GM13976 (cell line): ENCODE measurements around the gene RUFY1.
"Not testable (repeated sequence)": the region's sequence is repeated elsewhere in the genome, so short reads cannot be mapped to it uniquely, and the experiment has no call there.

Experiments used
- DNase-seq: peaks from one replicate; pipeline ENCODE4 v3.0.0; 2012; ENCODE audit warnings: low spot score
- in situ Hi-C: fragments of 300-500 bp; cut with MboI; formaldehyde crosslinking; loops from one replicate; pipeline ENCODE4 v1.12.0; 2022; ENCODE audit warnings: low sequenced_read_pairs, mixed read lengths, inconsistent platforms; ENCODE audit not compliant: unreplicated experiment
- TF ChIP-seq, protein P1 (sequence below): IDR thresholded peaks from 2 replicates; pipeline ENCODE4 v1.5.1; 2012; ENCODE audit warnings: borderline replicate concordance, mild to moderate bottlenecking; ENCODE audit not compliant: insufficient read depth; ENCODE audit errors: extremely low read depth, missing control alignments, control extremely low read depth

RUFY1 gene

DNA sequence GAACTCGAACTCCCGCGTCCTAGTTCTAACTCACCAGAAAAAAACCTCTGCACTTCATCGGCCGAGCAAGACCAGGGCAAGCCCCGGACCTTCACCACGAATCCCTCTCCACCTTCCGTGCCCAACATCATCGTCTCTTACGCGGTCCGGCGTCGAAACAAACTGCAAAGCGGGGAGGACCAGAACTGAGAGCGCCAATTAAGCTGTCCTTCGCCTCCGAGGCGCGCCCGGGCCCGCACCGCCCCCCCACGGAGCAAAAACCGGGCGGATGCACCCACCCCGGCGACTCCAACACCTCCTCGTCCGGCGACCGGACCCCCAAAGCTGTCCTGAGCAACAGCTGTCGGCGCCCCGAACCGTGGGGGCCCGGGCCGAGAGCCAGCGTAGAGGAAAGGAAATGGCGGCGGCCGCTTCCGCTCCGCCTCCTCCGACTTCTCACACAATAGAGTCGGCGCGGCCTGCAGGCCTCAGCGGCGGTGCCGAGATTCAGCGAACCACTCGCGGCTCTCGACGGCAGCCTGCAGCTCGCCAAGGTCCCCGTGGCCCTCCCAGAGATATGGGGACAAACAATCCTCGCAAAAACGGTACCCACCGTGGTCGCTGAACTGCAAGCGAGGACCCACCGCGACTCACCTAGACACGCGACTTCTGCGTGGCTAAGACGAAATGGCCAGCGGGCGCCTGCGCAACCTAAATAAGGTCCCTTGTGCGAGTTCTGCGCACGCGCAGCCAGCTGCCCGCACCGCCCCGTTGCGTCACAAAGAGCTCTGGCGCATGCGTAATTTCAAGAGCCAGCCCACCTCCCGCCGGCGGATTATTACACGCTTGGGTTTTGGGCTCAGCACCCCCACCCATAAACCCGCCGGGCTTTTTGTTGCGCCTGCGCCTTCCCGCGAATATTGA, 72.9 kb downstream of the RUFY1 start, which contains the start of gene HNRNPH1:
HNRNPH1 (minus strand) TSS at position 669 of the 903 bp plus-strand sequence; CDS start at position 131, 538 bp downstream.
- DNase-seq: peak; percentile 99
- in situ Hi-C loops: no loop called here
- TF ChIP-seq, protein P1, sequence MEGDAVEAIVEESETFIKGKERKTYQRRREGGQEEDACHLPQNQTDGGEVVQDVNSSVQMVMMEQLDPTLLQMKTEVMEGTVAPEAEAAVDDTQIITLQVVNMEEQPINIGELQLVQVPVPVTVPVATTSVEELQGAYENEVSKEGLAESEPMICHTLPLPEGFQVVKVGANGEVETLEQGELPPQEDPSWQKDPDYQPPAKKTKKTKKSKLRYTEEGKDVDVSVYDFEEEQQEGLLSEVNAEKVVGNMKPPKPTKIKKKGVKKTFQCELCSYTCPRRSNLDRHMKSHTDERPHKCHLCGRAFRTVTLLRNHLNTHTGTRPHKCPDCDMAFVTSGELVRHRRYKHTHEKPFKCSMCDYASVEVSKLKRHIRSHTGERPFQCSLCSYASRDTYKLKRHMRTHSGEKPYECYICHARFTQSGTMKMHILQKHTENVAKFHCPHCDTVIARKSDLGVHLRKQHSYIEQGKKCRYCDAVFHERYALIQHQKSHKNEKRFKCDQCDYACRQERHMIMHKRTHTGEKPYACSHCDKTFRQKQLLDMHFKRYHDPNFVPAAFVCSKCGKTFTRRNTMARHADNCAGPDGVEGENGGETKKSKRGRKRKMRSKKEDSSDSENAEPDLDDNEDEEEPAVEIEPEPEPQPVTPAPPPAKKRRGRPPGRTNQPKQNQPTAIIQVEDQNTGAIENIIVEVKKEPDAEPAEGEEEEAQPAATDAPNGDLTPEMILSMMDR: no peak

DNA sequence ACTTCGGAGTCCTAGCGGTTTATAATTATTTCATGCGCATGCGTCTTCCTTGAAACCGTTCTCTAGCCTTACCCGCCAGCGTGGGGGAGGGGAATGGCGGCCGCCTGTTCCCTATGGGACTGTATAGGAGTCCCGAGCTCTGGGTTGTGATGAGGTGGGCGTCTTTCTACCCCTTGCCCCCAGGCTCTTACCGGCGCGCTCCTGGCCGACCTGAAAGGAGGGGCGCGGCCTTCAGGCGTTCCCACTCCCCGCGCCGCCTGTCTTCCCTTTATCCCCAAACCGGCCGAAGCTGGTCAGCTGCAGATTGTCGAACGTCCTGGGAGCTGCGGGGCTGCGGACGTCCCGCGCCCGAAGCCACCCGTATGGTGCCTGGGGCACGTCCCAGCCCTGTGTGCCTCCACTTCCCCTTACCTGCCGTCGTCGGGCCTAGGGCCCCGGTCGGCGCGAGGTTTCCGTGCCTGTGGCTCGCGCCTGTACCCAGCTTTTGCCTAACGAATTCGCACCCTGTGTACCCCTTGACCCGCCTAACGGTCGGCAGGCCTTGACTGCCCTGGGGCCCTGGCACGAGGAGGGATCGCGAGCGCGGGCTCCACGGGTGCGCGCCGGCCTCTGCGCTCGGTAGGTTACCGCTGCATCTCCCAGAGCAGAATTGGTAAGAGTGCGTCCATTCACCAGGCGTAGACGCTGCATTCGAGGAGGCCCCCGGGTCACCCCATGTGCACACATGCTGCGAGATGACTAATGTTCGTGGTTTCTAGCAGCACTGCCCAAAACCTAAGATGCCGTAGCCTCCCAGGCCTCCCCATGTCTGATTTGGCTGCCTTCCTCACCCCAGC, 73.8 kb downstream of the RUFY1 start:
- in situ Hi-C loops: no loop called here
- TF ChIP-seq, protein P1: no peak
- DNase-seq: peak; percentile 62

DNA sequence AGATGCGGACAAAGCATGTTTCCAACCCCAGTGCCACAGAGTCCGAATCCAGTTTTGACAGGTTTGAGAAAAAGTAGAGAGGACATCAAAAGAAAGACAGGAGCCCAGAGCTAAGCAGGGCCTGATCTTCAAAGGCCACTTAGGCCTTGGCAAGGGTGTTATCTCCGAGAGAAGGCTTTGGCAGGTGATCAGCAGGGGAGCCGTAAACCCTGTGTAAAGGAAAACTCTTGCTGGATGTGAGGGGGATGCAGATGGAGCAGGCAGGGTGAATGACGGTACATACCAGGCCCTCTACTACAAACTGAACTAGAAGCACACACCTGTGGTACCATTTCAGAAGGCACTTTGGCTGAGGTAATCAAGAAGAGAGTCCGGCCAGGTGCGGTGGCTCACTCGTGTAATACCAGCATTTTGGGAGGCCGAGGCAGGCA, 74.5 kb downstream of the RUFY1 start:
- DNase-seq: no peak
- in situ Hi-C loops: no loop called here
- TF ChIP-seq, protein P1: no peak

DNA sequence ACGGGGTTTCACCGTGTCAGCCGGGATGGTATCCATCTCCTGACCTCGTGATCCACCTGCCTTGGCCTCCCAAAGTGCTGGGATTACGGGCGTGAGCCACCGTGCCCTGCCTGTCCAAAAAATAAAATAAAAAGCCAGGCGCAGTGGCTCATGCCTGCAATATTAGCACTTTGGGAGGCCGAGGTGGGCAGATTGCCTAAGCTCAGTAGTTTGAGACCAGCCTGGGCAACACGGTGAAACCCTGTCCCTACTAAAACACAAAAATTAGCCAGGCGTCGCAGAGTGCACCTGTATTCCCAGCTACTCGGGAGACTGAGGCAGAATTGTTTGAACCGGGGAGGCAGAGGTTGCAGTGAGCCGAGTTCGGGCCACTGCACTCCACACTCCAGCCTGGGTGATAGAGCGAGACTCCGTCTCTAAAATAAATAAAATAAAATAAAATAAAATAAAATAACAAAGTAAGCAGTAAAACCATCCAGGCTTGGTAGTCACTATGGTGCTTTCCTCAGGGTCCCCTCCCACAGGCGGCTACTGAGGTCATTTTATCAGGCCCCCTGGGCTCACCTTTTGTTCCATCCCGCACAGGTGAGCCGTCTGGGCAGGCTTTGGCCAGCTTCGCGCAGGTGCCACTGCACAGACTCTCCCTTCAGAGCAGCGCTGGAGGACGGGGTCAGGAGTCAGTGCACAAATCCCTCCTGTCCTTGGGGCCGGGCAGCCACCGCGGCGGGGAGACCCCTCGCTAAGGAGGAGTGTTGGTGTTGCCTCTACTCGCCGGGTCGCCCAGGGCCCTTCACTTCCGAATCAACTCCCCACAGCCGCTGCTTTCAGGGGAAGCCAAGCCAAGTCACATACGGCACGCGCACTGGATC, 83.4 kb downstream of the RUFY1 start:
- DNase-seq, in situ Hi-C loops: not testable (repeated sequence)

DNA sequence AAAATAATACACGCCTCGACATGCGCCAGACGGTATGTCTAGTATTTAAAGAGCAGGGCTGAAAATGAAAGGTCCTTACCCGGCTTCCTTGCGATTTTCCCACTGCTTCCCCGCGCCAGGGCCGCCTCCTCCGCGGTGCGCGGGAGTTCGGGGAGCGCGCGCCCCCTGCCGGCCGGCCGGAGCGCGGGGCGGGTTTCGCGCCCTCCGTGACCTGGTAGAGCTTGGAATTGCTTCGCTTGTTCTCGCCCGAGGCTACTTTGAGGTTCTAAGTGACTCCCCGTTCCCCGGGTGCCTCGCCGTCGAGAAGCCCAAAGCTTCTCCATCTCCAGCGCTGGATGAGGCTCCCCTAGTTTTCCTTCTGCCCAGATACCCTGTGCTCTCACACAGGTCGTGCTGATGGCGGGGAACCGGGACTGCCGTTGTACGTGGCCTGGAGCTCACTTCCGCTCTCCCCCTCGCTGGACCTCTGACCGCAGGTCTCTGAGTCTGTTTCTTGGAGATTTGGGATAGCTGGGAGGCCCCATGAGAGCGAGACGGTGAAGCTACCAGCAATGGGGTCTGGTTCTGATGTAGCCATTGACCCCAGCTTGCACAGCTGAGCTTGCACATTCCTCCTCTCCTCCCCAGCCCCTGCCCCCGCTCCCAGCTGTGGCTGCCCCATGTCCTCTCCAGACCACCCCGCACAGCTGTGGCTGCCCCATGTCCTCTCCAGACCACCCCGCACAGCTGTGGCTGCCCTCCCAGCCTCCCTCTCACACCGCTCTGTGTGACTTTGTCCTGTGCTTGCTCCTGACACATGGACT, 84.2 kb downstream of the RUFY1 start:
- in situ Hi-C loops, DNase-seq: not testable (repeated sequence)

DNA sequence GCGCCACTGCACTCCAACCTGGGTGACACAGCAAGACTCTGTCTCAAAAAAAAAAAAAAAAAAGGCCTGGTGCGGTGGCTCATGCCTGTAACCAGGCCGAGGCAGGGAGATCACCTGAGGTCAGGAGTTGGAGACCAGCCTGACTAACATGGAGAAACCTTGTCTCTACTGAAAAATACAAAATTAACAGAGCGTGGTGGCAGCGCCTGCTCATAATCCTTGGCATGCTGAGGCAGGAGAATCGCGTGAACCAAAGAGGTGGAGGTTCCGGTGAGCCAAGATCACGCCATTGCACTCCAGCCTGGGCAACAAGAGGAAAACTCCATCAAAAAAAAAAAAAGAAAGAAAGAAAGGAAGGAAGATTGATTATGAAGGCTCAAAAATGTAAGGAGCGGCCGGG, 88.9 kb downstream of the RUFY1 start:
- DNase-seq, in situ Hi-C loops: not testable (repeated sequence)

DNA sequence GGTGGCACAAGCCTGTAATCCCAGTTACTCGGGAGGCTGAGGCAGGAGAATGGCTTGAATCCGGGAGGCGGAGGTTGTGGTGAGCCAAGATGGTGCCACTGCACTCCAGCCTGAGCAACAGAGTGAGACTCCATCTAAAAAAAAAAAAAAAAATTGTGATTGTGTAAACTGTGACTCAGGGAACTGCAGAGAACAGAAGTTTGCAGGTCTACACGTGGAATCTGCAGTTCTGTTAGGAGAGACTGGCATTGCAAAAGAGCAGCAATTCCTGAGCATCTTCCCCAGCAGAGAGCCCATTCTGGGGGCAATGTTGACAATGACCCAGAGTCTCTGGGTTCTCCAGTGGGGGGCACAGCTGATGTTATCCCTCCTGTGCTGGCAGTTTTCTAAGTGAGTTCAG, 91.4 kb downstream of the RUFY1 start:
- in situ Hi-C loops: not testable (repeated sequence)

DNA sequence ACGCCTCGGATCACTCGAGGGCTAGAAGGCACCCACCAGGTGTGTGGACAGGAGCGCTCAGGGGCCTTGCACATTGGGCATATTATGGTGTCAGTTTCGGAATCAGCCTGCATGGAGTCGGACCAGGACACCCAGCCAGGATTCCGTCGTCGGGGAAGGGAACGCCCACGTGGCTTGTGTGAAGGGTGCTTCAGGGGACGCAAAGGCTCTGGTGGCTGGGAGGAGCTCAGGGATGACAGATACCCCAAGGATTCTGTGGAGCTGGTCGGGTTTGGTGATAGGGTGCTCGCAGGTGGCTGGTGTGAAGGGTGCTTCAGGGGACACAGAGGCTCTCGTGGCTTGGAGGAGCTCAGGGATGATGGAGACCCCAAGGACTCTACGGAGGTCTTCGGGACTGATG, 92.3 kb downstream of the RUFY1 start:
- DNase-seq, in situ Hi-C loops: not testable (repeated sequence)

More for the DNA sequence above, 91.4 kb downstream of the RUFY1 start:
- not testable (repeated sequence) for DNase-seq

DNA sequence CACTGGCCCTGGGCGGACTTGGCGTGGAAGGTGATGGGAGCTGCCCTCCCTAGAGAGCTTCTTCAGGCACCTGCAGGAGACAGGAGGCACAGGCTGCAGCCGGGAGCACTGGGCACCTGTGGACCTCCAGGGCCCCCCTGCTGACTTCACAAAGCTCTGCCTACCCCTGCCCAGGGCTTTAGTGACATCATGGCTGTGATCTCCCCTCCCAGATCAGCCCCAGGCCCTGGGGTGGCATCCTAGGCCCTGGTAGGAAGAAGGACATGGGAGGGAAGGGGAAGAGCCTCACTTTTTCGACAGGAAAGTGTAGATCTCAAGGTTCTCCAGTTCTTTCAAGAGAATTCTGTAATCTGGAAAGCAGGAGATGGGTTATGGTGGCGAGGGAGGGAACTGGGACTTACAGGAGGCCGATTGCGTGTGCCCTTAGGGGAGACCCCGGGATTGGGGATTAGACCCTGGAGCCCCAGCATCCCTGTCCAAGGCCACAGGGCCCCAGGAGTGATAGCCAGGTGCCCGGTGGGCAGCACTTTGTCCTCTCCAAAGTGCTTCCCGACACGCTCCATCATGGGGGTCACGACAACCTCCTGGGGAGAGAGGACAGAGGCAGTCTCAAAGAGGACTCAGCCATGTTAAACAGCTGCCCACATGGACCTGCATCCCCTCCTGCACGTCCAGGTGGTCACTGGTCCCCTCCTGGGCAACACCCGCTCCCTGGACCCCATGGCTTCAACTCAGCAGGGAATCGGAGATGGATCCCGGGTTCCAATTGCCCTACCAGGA, 93.0 kb downstream of the RUFY1 start:
- DNase-seq, in situ Hi-C loops: not testable (repeated sequence)

DNA sequence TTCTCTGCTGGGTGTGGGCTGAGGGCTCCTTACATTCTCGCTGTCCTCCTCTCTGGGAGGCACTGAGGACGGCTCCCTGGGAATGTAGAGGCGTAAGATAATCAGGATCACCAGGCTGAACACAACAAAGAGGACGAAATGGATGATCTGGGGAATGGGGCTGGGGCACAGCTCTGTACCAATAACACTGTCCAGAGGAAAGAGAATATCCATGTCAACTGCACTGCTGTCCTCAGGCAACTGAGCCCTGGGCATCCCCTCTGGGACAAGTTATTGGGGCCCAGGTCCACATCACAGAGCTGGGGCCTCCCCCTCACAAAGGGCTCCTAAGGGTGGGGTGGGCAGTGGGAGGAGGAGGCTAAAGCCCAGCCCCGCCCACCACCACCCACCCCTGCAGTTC, 94.4 kb downstream of the RUFY1 start:
- in situ Hi-C loops, DNase-seq: not testable (repeated sequence)
